Fibroblast of the aortic adventitia (primary cell): ENCODE measurements around the gene ARHGAP27. TPM values are rescaled to one million over a fixed set of nuclear protein-coding genes. Genes with fewer than 3 reads are reported as not detected.

Experiments
- DNase-seq: peaks from one replicate; pipeline ENCODE4 v3.0.0-alpha.2; 2010; ENCODE audit warnings: low read depth
- H3K4me3 ChIP-seq: 2 replicates; pipeline ENCODE4 v1.5.1; 2011; ENCODE audit warnings: low read depth, mild to moderate bottlenecking, control low read depth, low read length, moderate library complexity
- total RNA-seq: library from RNA; depleted of rRNA; stranded (reverse); fragments of >200 nt; gene quantifications from 2 replicates; pipeline ENCODE4 v1.2.3, GENCODE V29; 2012; ENCODE audit warnings: low replicate concordance
- TF ChIP-seq, protein P1 (sequence below): IDR thresholded peaks from 2 replicates; pipeline ENCODE4 v1.5.1; 2011; ENCODE audit warnings: mild to moderate bottlenecking, low read length, control low read depth, inconsistent platforms; ENCODE audit not compliant: insufficient read depth

Gene ARHGAP27
- total RNA-seq, 1 donor: 2.3 TPM

DNA sequence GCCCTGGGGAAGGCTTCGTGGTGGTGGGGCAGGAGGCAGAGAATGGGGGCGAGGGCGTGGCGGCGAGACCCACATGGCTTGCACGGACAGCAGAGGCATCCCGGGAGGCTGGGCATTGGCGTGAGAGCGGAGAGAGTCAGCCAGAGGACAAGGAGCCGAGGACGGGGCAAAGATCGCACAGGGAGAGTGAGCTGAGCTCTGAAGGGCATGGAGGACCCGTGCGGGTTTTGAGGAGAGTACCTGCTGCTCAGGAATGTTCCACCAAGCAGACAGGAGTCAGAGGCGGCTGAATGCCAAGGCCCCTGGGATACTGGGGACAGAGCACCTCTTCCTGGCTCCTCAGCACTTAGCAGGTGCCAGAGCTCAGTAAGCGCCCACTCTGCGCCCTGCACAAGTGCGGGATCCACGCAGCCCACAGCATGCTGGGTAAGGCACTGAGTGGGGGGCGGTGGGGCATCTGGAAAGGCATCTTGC, 47.8 kb downstream of the ARHGAP27 start:
- H3K4me3 ChIP-seq: no peak overlapping the region
- no peak for DNase-seq
- TF ChIP-seq, protein P1, sequence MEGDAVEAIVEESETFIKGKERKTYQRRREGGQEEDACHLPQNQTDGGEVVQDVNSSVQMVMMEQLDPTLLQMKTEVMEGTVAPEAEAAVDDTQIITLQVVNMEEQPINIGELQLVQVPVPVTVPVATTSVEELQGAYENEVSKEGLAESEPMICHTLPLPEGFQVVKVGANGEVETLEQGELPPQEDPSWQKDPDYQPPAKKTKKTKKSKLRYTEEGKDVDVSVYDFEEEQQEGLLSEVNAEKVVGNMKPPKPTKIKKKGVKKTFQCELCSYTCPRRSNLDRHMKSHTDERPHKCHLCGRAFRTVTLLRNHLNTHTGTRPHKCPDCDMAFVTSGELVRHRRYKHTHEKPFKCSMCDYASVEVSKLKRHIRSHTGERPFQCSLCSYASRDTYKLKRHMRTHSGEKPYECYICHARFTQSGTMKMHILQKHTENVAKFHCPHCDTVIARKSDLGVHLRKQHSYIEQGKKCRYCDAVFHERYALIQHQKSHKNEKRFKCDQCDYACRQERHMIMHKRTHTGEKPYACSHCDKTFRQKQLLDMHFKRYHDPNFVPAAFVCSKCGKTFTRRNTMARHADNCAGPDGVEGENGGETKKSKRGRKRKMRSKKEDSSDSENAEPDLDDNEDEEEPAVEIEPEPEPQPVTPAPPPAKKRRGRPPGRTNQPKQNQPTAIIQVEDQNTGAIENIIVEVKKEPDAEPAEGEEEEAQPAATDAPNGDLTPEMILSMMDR: no peak

DNA sequence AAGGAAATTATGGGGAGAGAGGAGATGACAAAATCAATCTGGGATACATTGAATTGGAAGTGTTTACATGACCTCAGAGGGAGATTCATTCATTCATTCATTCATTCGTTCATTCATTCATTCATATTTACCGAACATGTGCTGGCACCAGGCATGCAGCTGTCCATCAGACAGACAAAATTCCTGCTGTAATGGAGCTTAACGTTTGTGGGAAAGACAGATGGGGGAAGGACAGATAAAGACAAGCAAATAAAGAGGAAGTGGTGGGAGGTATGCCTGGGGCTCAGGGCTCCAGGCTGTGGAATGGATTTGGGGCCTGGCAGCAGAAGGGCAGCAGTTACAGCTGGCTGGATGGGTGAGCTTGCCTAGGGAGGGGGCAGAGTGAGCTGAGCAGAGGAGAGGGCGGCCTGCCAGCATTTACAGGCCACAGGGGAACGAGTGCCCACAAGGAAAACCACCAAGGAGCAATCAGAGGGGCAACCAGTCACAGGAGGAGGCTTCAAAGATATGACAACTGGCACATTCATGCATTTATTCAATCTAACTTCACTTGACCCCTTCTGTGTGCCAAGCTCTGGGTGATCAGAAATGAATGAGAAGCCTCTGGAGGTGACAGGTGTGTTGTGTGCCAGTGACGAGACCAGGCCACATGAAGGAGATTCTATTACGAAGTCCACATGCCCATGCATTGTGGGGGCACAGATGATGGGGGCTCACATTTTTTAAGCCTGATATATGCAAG, 48.5 kb downstream of the ARHGAP27 start:
- TF ChIP-seq, protein P1: no peak
- DNase-seq: no peak
- H3K4me3 ChIP-seq: no peak overlapping the region

DNA sequence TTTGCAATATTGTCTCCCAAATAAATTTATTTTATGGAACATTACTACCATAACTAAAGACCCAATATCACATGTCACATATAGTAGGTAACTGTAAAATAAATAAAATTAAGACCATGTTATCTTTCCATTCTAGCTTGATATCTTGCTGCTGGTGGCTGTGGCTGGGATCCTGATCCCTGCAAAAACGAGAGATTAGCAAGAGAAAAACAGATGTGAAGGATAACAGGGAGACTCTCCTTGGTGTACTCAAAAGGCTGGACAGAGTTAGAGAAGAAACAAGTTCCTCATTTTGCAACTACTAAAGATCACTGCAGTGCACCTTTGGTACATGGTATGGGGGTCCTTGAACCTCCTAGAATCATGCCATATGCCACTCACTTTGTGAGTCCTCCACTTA, 49.7 kb downstream of the ARHGAP27 start:
- DNase-seq: no peak
- no peak overlapping the region for H3K4me3 ChIP-seq
- TF ChIP-seq, protein P1: no peak

GRCh38 chr17:45382226-45382625, 50.4 kb downstream of the ARHGAP27 start:
- H3K4me3 ChIP-seq: no peak overlapping the region
- DNase-seq: peak; percentile 47
- TF ChIP-seq, protein P1: no peak

- no peak overlapping the region for H3K4me3 ChIP-seq
- TF ChIP-seq, protein P1: no peak
- DNase-seq: peak; percentile 32
Measured at GRCh38 chr17:45380991-45381390, 51.7 kb downstream of the ARHGAP27 start.

DNA sequence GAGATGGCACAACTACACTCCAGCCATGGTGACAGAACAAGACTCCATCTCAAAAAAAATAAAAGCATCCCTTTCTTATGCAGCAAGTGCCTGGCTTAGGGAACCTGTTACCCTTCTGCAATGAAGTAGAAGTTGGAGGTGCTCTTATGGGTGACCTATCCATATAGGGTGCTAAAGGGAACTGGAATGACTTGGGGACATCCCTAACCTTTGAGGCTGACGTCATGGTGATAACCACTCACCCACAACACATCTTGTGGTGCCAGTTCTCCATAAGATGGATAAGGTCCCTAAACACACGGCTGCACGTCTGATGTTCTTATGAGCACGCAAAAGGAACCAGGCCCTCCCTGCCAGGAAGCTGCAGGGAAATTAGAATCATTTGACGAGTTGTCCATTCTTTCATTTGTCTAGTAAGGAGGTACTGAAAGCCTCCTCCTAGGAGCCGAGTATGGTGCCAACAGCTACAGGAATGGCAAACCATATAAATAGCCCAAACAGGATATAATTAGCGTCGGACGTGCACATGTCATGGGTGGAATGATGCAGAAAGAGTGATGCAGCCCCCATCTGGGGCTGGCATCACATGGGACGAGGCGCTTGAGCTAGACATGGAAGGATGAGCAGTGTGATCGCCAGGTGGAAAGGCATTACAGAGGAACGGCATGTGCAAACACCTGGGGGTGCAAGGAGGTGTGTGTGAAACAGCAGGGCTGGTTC, 52.5 kb downstream of the ARHGAP27 start:
- no peak for DNase-seq
- no peak overlapping the region for H3K4me3 ChIP-seq
- TF ChIP-seq, protein P1: no peak
